Body of pancreas (tissue), 4 donors: ENCODE results near the gene ADCY2. TPM values are rescaled to one million over a fixed set of nuclear protein-coding genes. Genes with fewer than 3 reads are reported as not detected.

Source experiments
- ATAC-seq: fragments of 150-250 bp; one replicate; pipeline ENCODE4 v1.9.1; 2016
- DNase-seq, 4 donors: peaks; one replicate each; pipeline ENCODE4 v3.0.0-alpha.2; 2019
- H3K27ac ChIP-seq, 4 donors: fragments of 200-600 bp; sonication (generic); 1 replicate in 3 of 4; 2 replicates in 1 of 4; pipeline versions ENCODE4 v1.5.1 to v1.6.1; 2016 to 2019; ENCODE audit warnings: mild to moderate bottlenecking in 1 of 4, mixed read lengths in 1 of 4, moderate library complexity in 1 of 4
- H3K27me3 ChIP-seq, 2 donors: fragments of 200-600 bp; sonication (generic); one replicate each; pipeline ENCODE4 v1.6.0; 2016; ENCODE audit warnings: mild to moderate bottlenecking in 1 of 2
- H3K36me3 ChIP-seq, 2 donors: fragments of 200-600 bp; sonication (generic); replicated peaks in 1 of 2; 2 replicates each; pipeline ENCODE4 v1.5.1; 2016; ENCODE audit warnings: low read depth in 2 of 2; ENCODE audit not compliant: insufficient read depth in 1 of 2
- H3K4me1 ChIP-seq: fragments of 200-600 bp; sonication (generic); one replicate; pipeline ENCODE4 v1.6.0; 2016
- H3K4me3 ChIP-seq, 2 donors: fragments of 200-600 bp; sonication (generic); 1 replicate in 1 of 2; 2 replicates in 1 of 2; pipeline ENCODE4 v1.5.1; 2016 to 2019
- H3K9me3 ChIP-seq, 3 donors: fragments of 200-600 bp; sonication (generic); 1 replicate in 2 of 3; 2 replicates in 1 of 3; pipeline ENCODE4 v1.5.1; 2016
- POLR2A ChIP-seq, 3 donors: fragments of 450-650 bp; IDR thresholded peaks; one replicate each; pipeline ENCODE4 v1.6.1; 2016; ENCODE audit warnings: antibody characterized with exemption in 3 of 3, mild to moderate bottlenecking in 2 of 3
- WGBS, 2 donors: methylation state at CpG; one replicate each; pipeline ENCODE4 v1.1.5; 2017; 5-methylcytosine and 5-hydroxymethylcytosine counted together
- intact Hi-C: fragments of 100-400 bp; cut with DNase I; formaldehyde crosslinking; loops from one replicate; pipeline ENCODE4 v1.15.1; 2023
- total RNA-seq, 2 donors: library from RNA; depleted of rRNA; stranded (reverse); fragments of >200 nt; gene quantifications; one replicate each; pipeline ENCODE4 v1.1.0, GENCODE V29; 2016
- TF ChIP-seq, protein P1 (sequence below), 7 experiments: fragments of 450-650 bp in 4 of 7; fragments of 200-600 bp in 3 of 7; sonication (generic) in 3 of 7; IDR thresholded peaks; one replicate each; pipeline ENCODE4 v1.5.1; 2016 to 2019; ENCODE audit warnings: antibody characterized with exemption in 7 of 7

The ADCY2 gene
- total RNA-seq, 2 donors from 2014 or later, result 0.52 to 4.6 TPM

DNA sequence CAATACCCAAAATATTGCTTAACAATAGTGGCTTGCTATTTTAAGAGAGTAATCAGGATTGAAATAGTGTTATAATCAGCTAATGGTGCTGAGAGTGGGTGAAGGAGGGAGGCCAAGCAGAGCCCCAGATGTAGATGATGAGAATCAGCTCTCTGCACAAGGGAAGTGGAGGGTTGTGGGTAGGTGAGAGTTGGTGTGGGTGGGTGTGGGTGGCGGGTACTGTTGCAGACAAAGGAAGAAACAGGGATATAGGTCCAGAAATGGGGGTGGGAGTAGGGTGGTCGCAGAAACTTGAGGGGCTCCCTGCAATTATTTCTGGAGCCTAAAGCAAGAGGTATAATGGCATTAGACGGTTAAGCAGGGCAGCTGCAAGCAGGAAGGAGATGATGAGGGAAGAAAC lies 7.4 kb upstream of the ADCY2 start:
- no peak overlapping the region for H3K27ac ChIP-seq
- no peak overlapping the region for H3K4me3 ChIP-seq
- no peaks in the 10 kb centered on the region for H3K36me3 ChIP-seq
- 64 to 82% methylated on average over 3 of the region's 3 CpGs for WGBS, 2 donors
- intact Hi-C loops, result no loop called here
- DNase-seq (no peak), ATAC-seq (no peak)
- no peaks in the 10 kb centered on the region for H3K9me3 ChIP-seq
- H3K27me3 ChIP-seq, result no peaks in the 10 kb centered on the region
- TF ChIP-seq POLR2A (IDR thresholded peaks at IDR 0.05), result no peak
- TF ChIP-seq, protein P1, sequence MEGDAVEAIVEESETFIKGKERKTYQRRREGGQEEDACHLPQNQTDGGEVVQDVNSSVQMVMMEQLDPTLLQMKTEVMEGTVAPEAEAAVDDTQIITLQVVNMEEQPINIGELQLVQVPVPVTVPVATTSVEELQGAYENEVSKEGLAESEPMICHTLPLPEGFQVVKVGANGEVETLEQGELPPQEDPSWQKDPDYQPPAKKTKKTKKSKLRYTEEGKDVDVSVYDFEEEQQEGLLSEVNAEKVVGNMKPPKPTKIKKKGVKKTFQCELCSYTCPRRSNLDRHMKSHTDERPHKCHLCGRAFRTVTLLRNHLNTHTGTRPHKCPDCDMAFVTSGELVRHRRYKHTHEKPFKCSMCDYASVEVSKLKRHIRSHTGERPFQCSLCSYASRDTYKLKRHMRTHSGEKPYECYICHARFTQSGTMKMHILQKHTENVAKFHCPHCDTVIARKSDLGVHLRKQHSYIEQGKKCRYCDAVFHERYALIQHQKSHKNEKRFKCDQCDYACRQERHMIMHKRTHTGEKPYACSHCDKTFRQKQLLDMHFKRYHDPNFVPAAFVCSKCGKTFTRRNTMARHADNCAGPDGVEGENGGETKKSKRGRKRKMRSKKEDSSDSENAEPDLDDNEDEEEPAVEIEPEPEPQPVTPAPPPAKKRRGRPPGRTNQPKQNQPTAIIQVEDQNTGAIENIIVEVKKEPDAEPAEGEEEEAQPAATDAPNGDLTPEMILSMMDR (IDR thresholded peaks at IDR 0.05), result no peak
- peaks cover 20% of the 10 kb centered on the region for H3K4me1 ChIP-seq

DNA sequence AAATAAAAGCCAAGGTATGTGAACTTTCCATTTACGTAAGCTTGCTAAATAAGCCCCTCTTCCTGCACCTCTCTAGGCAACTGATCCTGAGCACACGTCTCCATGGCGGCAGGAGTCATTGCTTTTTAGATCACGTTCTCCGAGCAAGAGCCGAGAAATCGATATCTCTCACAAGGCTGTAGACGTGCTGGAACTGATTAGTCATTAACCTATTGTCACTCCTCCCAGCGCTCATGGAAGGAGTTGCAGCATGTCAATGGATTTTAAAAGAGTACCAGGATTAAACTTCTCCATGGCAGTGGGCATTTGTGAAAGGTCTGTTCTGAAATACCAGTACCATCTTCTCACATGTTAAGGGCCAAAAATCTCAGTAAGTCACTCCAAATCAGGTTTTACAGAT lies 4.7 kb upstream of the ADCY2 start:
- Histone ChIP-seq H3K4me3 (no peak overlapping the region), H3K27ac (peak overlapping the region in 1 of 4 donors; percentile 63), H3K4me1 (peaks cover 21% of the 10 kb centered on the region), H3K36me3 (no peaks in the 10 kb centered on the region), H3K27me3 (no peaks in the 10 kb centered on the region), H3K9me3 (no peaks in the 10 kb centered on the region)
- 20 to 23% methylated on average over 9 of the region's 9 CpGs for WGBS, 2 donors
- DNase-seq, result peak; percentile 19 to 63 (median 33)
- TF ChIP-seq, protein P1 (IDR thresholded peaks at IDR 0.05), result peak in 4 of 7 experiments; percentile 39 to 45 (median 42)
- TF ChIP-seq POLR2A (IDR thresholded peaks at IDR 0.05), result no peak
- intact Hi-C loops, result loop anchor here (10.0 kb wide), 1 partner anchor 626 kb away; no protein-coding TSS in a partner anchor
- ATAC-seq, result peak; percentile 73

DNA sequence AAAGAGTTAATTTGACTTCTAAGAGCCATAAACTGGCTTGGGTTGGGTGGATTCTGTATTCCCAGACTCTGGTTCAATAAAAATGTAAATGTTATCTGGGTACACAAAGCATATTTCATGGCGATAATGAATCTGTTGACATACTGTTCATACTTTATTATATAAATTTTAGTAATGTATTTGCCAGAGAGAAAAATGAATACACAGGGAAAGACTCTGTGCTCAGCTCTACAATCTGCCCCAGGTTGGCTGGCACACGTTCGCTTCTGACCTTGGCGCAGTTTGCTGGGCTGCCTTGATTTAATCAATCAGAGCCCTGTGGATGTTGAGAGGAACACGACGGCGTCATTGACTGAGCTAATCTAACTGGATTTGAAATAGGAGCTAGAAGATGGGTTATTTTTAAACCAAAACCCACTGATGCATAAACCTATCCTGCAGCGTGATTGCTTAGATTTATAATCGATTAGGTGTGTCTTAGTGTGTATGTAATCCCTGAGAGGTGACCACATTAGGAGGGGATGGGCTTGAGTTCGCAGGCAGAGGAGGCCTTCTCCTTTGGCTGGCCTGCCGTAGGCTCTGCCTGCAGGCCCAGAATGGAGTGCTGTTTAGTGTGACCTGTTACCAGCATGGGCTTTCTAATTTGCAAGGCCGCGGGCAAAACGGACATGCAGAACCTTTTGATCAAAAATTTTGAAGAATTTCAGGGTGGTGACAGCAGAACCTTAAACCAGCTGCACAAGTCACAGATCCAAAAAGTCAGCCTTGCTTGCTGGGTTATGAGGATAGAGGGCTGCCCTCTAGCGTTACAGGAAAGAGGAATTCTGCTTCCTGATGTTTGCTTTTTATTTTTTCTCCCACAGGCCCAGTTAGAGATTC lies 3.9 kb upstream of the ADCY2 start:
- 24 to 28% methylated on average over 15 of the region's 15 CpGs for WGBS, 2 donors
- ATAC-seq, result peak; percentile 48
- intact Hi-C loops, result loop anchor here (10.0 kb wide), 1 partner anchor 627 kb away; no protein-coding TSS in a partner anchor

DNA sequence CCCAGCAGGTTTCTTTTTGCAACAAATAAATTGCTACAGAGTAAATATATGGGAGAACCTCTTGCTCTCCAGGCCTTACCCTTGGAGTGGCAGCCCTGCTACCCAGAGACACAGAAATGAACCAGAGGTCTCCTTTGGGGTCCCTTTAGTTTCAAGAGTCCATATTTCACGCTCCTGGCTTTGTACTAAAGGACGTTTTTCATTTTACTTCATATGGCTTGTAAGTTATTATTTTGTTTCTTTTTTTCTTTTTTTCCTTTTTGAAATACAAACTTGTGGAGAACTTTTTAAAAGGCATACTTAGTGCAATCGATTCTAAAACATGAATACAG lies 3.3 kb upstream of the ADCY2 start:
- intact Hi-C loops, result loop anchor here (10.0 kb wide), 1 partner anchor 628 kb away; no protein-coding TSS in a partner anchor
- TF ChIP-seq, protein P1 (IDR thresholded peaks at IDR 0.05), result no peak
- TF ChIP-seq POLR2A (IDR thresholded peaks at IDR 0.05), result no peak
- no peaks in the 10 kb centered on the region for H3K9me3 ChIP-seq
- peak overlapping the region in 2 of 4 donors; percentile 2 to 10 for H3K27ac ChIP-seq
- H3K27me3 ChIP-seq, result no peaks in the 10 kb centered on the region
- WGBS, 2 donors, result 71 to 75% methylated on average over 3 of the region's 3 CpGs
- ATAC-seq (no peak), DNase-seq (no peak)
- H3K4me3 ChIP-seq, result no peak overlapping the region
- peaks cover 28% of the 10 kb centered on the region for H3K4me1 ChIP-seq
- H3K36me3 ChIP-seq, result no peaks in the 10 kb centered on the region

More for the DNA sequence above, 3.9 kb upstream of the ADCY2 start:
- peaks cover 28% of the 10 kb centered on the region for H3K4me1 ChIP-seq
- no peaks in the 10 kb centered on the region for H3K27me3 ChIP-seq
- no peak overlapping the region for H3K4me3 ChIP-seq
- no peaks in the 10 kb centered on the region for H3K36me3 ChIP-seq
- DNase-seq, result peak in 3 of 4 donors; percentile 20 to 48 (median 39)
- H3K9me3 ChIP-seq, result no peaks in the 10 kb centered on the region
- TF ChIP-seq POLR2A (IDR thresholded peaks at IDR 0.05), result no peak
- TF ChIP-seq, protein P1 (IDR thresholded peaks at IDR 0.05), result peak; percentile 23 to 62 (median 56)
- peak overlapping the region in 3 of 4 donors; percentile 10 to 63 (median 13) for H3K27ac ChIP-seq
